Placental pericyte (primary cell): ENCODE measurements around the gene AP1G2. TPM values are rescaled to one million over a fixed set of nuclear protein-coding genes. Genes with fewer than 3 reads are reported as not detected.

Source experiments
- total RNA-seq: library from RNA; depleted of rRNA; stranded (reverse); fragments of >200 nt; gene quantifications from 2 replicates; pipeline ENCODE4 v1.2.3, GENCODE V29; 2012

AP1G2 gene, protein sequence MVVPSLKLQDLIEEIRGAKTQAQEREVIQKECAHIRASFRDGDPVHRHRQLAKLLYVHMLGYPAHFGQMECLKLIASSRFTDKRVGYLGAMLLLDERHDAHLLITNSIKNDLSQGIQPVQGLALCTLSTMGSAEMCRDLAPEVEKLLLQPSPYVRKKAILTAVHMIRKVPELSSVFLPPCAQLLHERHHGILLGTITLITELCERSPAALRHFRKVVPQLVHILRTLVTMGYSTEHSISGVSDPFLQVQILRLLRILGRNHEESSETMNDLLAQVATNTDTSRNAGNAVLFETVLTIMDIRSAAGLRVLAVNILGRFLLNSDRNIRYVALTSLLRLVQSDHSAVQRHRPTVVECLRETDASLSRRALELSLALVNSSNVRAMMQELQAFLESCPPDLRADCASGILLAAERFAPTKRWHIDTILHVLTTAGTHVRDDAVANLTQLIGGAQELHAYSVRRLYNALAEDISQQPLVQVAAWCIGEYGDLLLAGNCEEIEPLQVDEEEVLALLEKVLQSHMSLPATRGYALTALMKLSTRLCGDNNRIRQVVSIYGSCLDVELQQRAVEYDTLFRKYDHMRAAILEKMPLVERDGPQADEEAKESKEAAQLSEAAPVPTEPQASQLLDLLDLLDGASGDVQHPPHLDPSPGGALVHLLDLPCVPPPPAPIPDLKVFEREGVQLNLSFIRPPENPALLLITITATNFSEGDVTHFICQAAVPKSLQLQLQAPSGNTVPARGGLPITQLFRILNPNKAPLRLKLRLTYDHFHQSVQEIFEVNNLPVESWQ
- total RNA-seq = 10.5 and 12.6 TPM in 2 replicates

DNA sequence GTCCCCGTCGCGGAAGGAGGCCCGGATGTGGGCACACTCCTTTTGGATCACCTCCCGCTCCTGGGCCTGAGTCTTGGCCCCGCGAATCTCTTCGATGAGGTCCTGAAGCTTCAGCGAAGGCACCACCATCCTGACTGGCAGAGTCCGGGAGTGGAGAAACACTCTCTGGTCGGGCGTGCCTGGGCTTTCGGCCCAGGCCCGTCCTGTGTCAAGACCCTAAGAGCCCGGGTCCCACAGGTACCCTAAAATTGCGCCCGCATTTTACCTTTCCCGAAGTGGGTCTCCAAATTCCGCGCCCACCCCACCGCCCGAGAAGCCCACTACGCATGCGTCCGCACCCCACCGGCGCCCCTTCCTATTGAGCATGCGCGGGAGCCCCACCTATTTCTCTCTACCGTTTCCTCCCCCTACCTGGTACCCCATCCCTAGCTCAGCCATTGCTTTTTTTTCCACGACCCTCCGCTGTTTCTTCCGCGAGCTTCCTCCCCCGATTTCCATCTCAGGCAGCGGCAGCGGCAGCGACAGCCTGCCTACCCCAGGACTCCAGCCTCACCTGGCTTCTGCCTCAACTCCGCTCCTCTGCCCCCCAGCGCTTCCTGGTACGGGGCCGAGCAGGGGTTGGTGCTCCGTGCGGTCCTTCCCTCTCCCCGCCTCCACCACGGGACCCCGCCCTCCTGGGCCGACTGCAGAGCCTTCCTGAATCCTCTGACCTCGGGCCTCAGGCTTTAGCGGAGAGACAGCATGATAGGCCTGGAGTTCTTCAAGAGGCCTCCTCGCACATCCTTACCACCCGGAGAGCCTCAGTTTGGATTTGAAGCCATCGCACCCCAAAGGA is at the start of gene AP1G2:
Gene AP1G2, minus strand, starts transcription at position 606 of the 835 bp plus-strand sequence. Its CDS starts 477 bp downstream, at position 129.

DNA sequence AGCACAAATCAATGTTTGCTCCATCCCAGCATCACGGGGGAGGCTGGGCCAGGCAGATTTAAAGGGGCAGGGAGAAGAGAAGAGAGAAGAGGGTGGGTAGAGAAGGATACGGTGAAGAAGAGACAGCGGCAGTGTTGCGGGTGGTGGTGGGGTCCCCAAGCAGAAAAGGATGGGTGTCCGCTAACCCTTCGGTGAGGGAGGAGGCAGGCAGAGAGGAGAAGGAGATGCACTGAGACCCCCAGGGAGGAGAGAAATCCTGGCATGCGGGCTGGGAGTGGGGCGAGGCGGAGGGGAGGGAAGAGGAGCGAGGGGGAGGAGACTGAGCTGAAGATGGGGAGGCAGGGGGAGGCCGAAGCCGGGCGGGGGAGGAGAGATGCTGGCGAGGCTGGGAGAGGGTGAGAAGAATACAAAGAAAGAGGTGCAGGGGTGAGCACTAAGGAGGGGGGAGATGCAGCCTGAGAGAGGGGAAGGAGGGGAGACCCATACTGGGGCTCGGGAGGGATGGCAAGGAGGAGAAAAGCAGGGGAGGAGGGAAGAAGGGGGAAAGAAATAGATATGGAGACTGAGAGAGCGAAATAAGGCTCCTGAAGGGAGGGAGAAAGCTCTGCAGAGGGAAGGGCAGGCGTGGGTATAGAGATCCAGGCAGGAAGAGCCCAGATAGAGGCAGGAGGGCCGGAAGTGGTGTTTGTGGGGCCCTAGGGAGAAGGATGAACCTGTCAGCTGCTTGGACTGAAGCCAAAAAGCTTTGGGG is 11.1 kb upstream of the AP1G2 start, which contains the start of gene JPH4:
Gene JPH4, minus strand, starts transcription at position 231 of the 751 bp plus-strand sequence. CDS start 1,337 bp downstream, outside the sequence.

DNA sequence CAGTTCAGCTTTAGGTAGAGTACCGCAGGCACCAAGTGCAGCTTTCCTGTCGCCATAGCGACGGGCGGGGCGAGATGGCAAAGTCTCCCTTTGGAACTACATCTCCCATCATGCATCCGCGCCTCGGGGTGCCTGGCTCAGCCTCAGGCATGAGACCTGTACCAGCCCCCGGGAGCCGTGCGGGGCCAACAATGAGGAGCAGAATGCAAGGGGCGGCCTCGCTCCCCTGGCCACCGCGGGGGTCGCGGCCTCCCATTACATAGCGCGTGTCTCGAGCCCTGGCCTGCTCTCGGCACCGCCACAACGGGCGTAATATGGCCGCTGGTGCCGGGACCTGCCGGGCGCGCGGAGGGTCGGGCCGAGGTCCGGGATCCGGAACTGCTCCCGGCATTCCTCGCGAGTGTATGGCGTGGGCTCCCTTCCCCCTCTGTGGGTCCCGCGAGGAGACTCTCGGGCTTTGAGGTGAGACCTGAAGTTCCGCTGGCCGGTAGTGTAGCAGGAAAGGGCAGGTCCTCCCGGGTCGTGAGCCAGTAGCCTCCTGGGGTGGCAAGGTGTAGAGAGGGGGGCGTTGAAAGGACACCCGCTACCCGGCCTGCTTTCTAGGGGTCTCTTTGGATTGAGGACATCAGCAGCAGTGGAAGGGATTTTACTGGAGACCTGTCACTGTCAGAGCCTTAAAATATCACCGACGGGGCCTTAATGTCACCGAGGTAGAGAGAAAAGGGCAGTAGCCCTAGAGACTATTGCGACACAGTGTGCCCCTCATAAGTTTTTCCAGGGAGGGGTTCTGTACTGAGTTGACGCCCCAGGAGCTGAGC is 11.5 kb downstream of the AP1G2 start, which contains the start of gene THTPA:
Gene THTPA, plus strand, starts transcription at position 390 of the 818 bp plus-strand sequence. CDS start 487 bp downstream, outside the sequence.

DNA sequence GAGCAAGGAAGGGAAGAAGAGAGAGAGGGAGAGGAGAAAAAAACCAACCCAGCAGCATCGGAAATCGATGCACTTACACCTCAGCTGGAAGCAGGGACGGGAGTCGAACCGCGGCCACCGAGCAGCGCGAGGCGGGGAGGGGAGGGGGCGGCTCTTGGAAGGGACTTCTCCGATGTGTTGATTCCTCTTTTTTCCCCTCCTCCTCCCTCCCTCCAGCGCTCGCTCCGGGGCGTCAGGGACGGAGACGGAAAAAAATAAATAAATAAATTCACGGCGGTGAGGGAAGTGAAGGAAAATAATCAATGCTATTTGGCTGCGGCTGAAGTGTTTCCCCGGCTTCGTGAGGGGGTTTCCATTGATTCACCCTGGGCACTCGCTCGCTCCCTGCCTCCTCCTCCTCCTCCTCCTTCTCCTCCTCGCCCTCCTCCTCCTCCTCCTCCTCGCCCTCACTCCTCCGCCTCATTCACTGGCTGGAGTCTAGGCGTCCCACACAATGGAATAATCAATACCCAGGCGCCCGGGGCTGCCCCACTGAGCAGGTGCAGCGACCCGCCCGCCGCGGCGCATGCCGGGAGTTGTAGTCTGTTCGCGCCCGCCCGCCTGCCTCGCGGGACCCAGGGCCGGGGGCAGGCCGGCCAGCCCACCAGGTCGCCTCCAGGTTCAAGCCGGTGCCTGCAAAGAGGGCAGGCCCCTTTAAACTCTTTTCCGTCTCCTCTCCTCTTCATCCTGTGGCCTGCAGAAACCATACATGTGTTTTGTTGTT is 16.1 kb downstream of the AP1G2 start, which contains the start of gene ZFHX2:
Gene ZFHX2, minus strand, starts transcription at position 500 of the 763 bp plus-strand sequence. CDS start 16,440 bp downstream, outside the sequence.

Other genes starting within 250 kb of the AP1G2 start
- gene PABPN1, start 246.3 kb downstream of the AP1G2 start, total RNA-seq = 43.1 and 64.4 TPM in 2 replicates
- 7.3 and 7.7 TPM in 2 replicates for gene SLC22A17, start 214.9 kb downstream of the AP1G2 start, total RNA-seq
- gene EFS, start 202.6 kb downstream of the AP1G2 start, total RNA-seq = 1.5 and 3.3 TPM in 2 replicates
- not detected in 2 replicates for gene IL25, start 195.0 kb downstream of the AP1G2 start, total RNA-seq
- not detected in 2 replicates for gene CMTM5, start 190.7 kb downstream of the AP1G2 start, total RNA-seq
- not detected in 2 replicates for gene MYH6, start 159.5 kb downstream of the AP1G2 start, total RNA-seq
- not detected in 2 replicates for gene MYH7, start 132.1 kb downstream of the AP1G2 start, total RNA-seq
- 35.8 and 56.2 TPM in 2 replicates for gene NGDN, start 98.1 kb downstream of the AP1G2 start, total RNA-seq
- gene ZFHX2, start 16.0 kb downstream of the AP1G2 start, total RNA-seq = 0.14 and 0.22 TPM in 2 replicates
- 14.7 and 20.6 TPM in 2 replicates for gene THTPA, start 11.5 kb downstream of the AP1G2 start, total RNA-seq
- not detected in 2 replicates for gene JPH4, start 11.0 kb upstream of the AP1G2 start, total RNA-seq
- not detected in 2 replicates for gene DHRS2, start 68.6 kb upstream of the AP1G2 start, total RNA-seq